Erythroblast (primary cell): Measurements from ENCODE around the gene C12orf75.
"Not testable (repeated sequence)": the region's sequence is repeated elsewhere in the genome, so short reads cannot be mapped to it uniquely, and the experiment has no call there.

Source experiments
- DNase-seq, 2 experiments: peaks; one replicate each; lab custom pipeline; 2025; lab: John Stamatoyannopoulos, UW
- GATA1 ChIP-seq: IDR thresholded peaks from 2 replicates; pipeline ENCODE4 v1.6.1; 2011; ENCODE audit warnings: low read depth, mild to moderate bottlenecking, control low read depth, low read length, moderate library complexity
- POLR2A ChIP-seq: IDR thresholded peaks from 2 replicates; pipeline ENCODE4 v1.6.1; 2011; ENCODE audit warnings: mild to moderate bottlenecking, low read length

The C12orf75 gene

GRCh38 chr12:105296116-105297089, 34.1 kb upstream of the C12orf75 start:
- no peak for DNase-seq
- TF ChIP-seq GATA1 (no peak), POLR2A (no peak)

GRCh38 chr12:105300883-105301282, 29.6 kb upstream of the C12orf75 start:
- TF ChIP-seq GATA1 (no peak), POLR2A (no peak)
- no peak for DNase-seq

GRCh38 chr12:105301696-105302095, 28.8 kb upstream of the C12orf75 start:
- TF ChIP-seq POLR2A (no peak), GATA1 (no peak)

GRCh38 chr12:105302986-105303385, 27.5 kb upstream of the C12orf75 start:
- DNase-seq: not testable (repeated sequence)

More at GRCh38 chr12:105301696-105302095, 28.8 kb upstream of the C12orf75 start:
- DNase-seq: no peak

- DNase-seq: not testable (repeated sequence)
Observed at GRCh38 chr12:105304626-105305025, 25.9 kb upstream of the C12orf75 start.

GRCh38 chr12:105307601-105308314, 22.7 kb upstream of the C12orf75 start:
- DNase-seq: not testable (repeated sequence)

GRCh38 chr12:105308839-105309238, 21.7 kb upstream of the C12orf75 start:
- not testable (repeated sequence) for DNase-seq

GRCh38 chr12:105309384-105309783, 21.1 kb upstream of the C12orf75 start:
- DNase-seq: not testable (repeated sequence)

- not testable (repeated sequence) for DNase-seq
Observed at GRCh38 chr12:105310476-105311085, 19.9 kb upstream of the C12orf75 start.

GRCh38 chr12:105311936-105312335, 18.6 kb upstream of the C12orf75 start:
- not testable (repeated sequence) for DNase-seq

- DNase-seq: not testable (repeated sequence)
Observed at GRCh38 chr12:105313755-105314154, 16.7 kb upstream of the C12orf75 start.

- DNase-seq: no peak
- TF ChIP-seq POLR2A (no peak), GATA1 (no peak)
Observed at GRCh38 chr12:105315130-105315529, 15.4 kb upstream of the C12orf75 start.

- no peak for DNase-seq
- TF ChIP-seq GATA1 (no peak), POLR2A (no peak)
Observed at GRCh38 chr12:105315726-105316125, 14.8 kb upstream of the C12orf75 start.

- no peak for DNase-seq
- TF ChIP-seq POLR2A (no peak), GATA1 (no peak)
Observed at GRCh38 chr12:105316931-105317852, 13.3 kb upstream of the C12orf75 start.
